ENCODE results near the gene ZNHIT2.
A peak's percentile ranks its signal among the peaks of the same experiment; 100 is the strongest.
"Not testable (repeated sequence)": the region's sequence is repeated elsewhere in the genome, so short reads cannot be mapped to it uniquely, and the experiment has no call there.

The ZNHIT2 gene

DNA sequence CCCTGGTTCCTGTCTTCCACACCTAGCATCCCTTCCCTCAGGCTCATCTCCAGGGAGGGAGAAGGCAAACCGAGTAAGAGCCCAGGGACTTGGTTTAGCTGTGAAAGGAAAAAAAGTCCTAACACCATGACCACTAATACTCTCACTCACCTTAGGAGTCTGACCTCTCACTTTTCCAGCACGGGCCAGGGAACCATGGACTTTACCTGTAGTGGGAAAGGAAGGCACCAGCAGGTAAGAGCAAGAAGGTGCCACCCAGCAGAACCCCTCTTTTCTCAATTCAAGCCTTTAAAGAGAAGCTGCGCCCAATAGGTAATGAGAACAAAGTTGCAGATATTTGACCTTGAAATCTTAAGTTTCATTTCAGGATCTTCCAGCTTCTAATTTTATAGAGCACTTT is 3.3 kb upstream of the ZNHIT2 start:
- H3K27me3 ChIP-seq (ENCODE audit: insufficient read depth, poor library complexity, severe bottlenecking): no peaks in the 10 kb centered on the region
- peak overlapping the region; percentile 66 for H3K27ac ChIP-seq (ENCODE audit: poor library complexity, severe bottlenecking)
- peaks cover 73% of the 10 kb centered on the region for H3K36me3 ChIP-seq (ENCODE audit: low read depth)
- DNase-seq (ENCODE audit: low spot score) (no peak), ATAC-seq (ENCODE audit: low read depth) (no peak)
- no peaks in the 10 kb centered on the region for H3K9me3 ChIP-seq (ENCODE audit: severe bottlenecking)
- peak overlapping the region; percentile 80 for H3K4me3 ChIP-seq (ENCODE audit: severe bottlenecking)
- TF ChIP-seq, protein P1, sequence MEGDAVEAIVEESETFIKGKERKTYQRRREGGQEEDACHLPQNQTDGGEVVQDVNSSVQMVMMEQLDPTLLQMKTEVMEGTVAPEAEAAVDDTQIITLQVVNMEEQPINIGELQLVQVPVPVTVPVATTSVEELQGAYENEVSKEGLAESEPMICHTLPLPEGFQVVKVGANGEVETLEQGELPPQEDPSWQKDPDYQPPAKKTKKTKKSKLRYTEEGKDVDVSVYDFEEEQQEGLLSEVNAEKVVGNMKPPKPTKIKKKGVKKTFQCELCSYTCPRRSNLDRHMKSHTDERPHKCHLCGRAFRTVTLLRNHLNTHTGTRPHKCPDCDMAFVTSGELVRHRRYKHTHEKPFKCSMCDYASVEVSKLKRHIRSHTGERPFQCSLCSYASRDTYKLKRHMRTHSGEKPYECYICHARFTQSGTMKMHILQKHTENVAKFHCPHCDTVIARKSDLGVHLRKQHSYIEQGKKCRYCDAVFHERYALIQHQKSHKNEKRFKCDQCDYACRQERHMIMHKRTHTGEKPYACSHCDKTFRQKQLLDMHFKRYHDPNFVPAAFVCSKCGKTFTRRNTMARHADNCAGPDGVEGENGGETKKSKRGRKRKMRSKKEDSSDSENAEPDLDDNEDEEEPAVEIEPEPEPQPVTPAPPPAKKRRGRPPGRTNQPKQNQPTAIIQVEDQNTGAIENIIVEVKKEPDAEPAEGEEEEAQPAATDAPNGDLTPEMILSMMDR (IDR thresholded peaks at IDR 0.05; ENCODE audit: poor library complexity, severe bottlenecking): no peak
- peaks cover 13% of the 10 kb centered on the region for H3K4me1 ChIP-seq (ENCODE audit: insufficient read depth, poor library complexity, severe bottlenecking)

DNA sequence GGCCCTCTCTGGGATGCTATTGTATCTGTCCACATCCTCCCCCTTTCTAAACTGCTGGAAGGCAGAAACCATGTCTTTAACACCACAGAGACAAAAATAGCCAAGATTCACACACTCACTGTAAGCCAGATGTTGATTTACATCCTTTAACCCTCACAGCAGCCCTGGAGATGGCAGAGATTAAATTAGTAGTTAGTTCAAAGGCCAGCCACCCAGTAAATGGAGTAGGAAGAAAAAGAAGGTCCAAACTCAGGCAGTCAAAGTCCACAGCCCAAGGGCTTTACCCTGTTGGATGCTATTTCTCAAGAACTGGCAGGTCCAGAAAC is 2.1 kb upstream of the ZNHIT2 start:
- Histone ChIP-seq H3K9me3 (ENCODE audit: severe bottlenecking) (no peaks in the 10 kb centered on the region), H3K36me3 (ENCODE audit: low read depth) (peaks cover 66% of the 10 kb centered on the region), H3K27ac (ENCODE audit: poor library complexity, severe bottlenecking) (no peak overlapping the region), H3K4me1 (ENCODE audit: insufficient read depth, poor library complexity, severe bottlenecking) (peaks cover 13% of the 10 kb centered on the region), H3K4me3 (ENCODE audit: severe bottlenecking) (no peak overlapping the region), H3K27me3 (ENCODE audit: insufficient read depth, poor library complexity, severe bottlenecking) (no peaks in the 10 kb centered on the region)
- TF ChIP-seq, protein P1 (IDR thresholded peaks at IDR 0.05; ENCODE audit: poor library complexity, severe bottlenecking): no peak
- ATAC-seq (ENCODE audit: low read depth): no peak
- DNase-seq (ENCODE audit: low spot score): no peak

DNA sequence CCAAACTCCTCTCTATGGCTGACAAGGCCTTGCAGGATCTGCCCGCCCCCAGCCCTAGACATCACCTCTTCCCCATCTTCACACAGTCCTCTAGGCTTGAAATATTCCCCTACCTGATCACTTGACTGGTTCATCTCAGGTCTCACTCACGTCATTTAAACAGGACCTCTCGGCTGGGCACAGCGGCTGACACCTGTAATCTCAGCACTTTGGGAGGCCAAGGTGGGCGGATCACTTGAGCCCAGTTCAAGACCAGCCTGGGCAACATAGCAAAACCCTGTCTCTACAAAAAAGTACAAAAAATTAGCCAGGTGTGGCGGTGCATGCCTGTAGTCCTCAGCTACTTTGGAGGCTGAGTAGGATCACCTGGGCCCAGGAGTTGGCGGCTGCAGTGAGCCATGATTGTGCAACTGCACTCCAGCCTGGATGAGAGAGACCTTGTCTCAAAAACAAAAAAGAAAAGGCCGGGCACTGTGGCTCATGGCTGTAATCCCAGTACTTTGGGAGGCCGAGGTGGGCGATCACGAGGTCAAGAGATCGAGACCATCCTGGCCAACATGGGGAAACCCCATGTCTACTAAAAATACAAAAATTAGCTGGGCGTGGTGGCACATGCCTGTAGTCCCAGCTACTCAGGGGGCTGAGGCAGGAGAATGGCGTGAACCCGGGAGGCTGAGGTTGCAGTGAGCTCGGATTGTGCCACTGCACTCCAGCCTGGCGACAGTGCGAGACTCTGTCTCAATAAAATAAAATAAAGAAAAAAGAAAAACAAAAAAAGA is 1.6 kb upstream of the ZNHIT2 start:
- peaks cover 60% of the 10 kb centered on the region for H3K36me3 ChIP-seq (ENCODE audit: low read depth)

DNA sequence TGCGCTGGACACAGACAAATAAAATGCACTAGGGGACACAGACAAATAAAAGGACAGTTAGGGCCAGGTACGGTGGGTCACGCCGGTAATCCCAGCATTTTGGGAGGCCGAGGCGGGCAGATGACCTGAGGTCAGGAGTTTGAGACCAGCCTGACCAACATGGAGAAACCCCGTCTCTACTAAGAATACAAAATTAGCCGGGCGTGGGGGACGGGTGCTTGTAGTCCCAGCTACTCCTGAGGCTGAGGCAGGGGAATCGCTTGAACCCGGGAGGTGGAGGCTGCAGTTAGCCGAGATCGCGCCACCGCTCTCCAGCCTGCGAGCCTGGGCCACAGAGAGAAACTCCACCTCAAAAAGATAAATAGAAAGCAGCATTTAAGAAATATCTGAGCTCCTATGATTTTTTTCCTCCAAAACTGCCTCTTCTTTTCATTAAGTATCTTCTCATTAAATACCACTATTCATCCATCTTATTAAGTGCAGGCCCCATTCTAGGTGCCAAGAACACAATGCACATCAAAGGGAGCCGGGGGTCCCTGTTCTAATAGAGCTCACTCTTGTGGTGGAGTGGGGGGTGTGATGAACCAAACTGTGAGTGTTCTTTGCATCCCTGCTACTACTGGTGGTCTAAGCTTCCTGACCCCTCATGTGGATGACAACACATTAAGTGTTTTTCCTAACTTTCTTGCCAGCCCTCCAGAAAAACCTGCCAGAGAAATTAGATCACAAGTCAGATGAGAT is 766 bp upstream of the ZNHIT2 start:
- H3K4me3 ChIP-seq (ENCODE audit: severe bottlenecking): no peak overlapping the region
- TF ChIP-seq, protein P1 (IDR thresholded peaks at IDR 0.05; ENCODE audit: poor library complexity, severe bottlenecking): peak; percentile 69
- H3K36me3 ChIP-seq (ENCODE audit: low read depth): peaks cover 52% of the 10 kb centered on the region
- no peak overlapping the region for H3K27ac ChIP-seq (ENCODE audit: poor library complexity, severe bottlenecking)
- H3K4me1 ChIP-seq (ENCODE audit: insufficient read depth, poor library complexity, severe bottlenecking): peaks cover 12% of the 10 kb centered on the region
- H3K9me3 ChIP-seq (ENCODE audit: severe bottlenecking): no peaks in the 10 kb centered on the region
- no peaks in the 10 kb centered on the region for H3K27me3 ChIP-seq (ENCODE audit: insufficient read depth, poor library complexity, severe bottlenecking)
- DNase-seq (ENCODE audit: low spot score) (no peak), ATAC-seq (ENCODE audit: low read depth) (no peak)

More for the DNA sequence above, 1.6 kb upstream of the ZNHIT2 start:
- ATAC-seq (ENCODE audit: low read depth); H3K27me3 ChIP-seq (ENCODE audit: insufficient read depth, poor library complexity, severe bottlenecking); H3K9me3 ChIP-seq (ENCODE audit: severe bottlenecking); DNase-seq (ENCODE audit: low spot score); H3K27ac ChIP-seq (ENCODE audit: poor library complexity, severe bottlenecking); H3K4me3 ChIP-seq (ENCODE audit: severe bottlenecking): not testable (repeated sequence)
- peaks cover 13% of the 10 kb centered on the region for H3K4me1 ChIP-seq (ENCODE audit: insufficient read depth, poor library complexity, severe bottlenecking)

DNA sequence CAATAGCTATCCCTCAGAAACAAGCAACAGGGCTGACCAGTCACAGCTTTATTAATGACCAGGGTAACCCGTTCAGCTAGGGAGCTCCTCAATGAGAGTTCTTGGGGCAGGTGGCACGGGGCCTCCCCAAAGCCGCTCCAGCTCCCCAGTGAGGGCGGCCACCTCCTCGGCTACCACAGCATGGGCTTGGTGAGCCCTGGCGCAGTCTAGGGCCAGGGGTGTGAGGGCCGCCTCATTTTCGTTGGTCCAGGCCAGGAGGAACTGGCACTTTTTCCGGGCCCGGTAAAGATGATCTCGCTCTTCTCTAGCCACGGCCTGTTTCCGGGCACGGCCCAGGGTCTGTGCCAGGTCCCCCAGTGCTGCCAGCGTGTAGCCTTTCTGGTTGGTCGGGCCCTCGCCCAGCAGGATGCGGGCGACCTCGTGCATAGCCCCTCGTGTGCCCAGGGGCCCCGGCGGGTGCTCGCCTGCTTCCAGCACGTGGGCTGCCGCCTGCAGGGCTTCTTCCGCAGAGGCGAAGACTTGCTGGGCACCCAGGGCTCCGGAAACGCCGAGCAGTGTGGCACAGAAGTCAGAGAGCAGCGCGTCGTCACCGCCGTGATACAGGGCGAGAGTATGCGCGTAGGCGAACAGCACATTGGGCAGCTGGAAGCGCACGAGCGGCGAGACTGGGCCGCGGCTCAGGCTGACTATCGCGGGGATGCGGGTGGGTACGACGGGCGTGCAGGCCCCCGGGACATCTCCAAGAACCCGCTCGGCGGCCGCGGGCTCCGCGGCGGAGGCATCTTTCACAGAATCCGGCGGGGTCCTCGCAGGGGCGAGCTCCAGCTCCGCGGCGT is 913 bp downstream of the ZNHIT2 start:
- ATAC-seq (ENCODE audit: low read depth) (peak; percentile 26), DNase-seq (ENCODE audit: low spot score) (peak; percentile 71)
- H3K36me3 ChIP-seq (ENCODE audit: low read depth): peaks cover 47% of the 10 kb centered on the region
- H3K27me3 ChIP-seq (ENCODE audit: insufficient read depth, poor library complexity, severe bottlenecking): no peaks in the 10 kb centered on the region
- H3K4me3 ChIP-seq (ENCODE audit: severe bottlenecking): peak overlapping the region; percentile 71
- TF ChIP-seq, protein P1 (IDR thresholded peaks at IDR 0.05; ENCODE audit: poor library complexity, severe bottlenecking): no peak
- H3K27ac ChIP-seq (ENCODE audit: poor library complexity, severe bottlenecking): peak overlapping the region; percentile 63
- H3K9me3 ChIP-seq (ENCODE audit: severe bottlenecking): no peaks in the 10 kb centered on the region
- peaks cover 10% of the 10 kb centered on the region for H3K4me1 ChIP-seq (ENCODE audit: insufficient read depth, poor library complexity, severe bottlenecking)
